ENCODE results near the gene QSER1.
"Not testable (repeated sequence)": the region's sequence is repeated elsewhere in the genome, so short reads cannot be mapped to it uniquely, and the experiment has no call there.

Gene QSER1

DNA sequence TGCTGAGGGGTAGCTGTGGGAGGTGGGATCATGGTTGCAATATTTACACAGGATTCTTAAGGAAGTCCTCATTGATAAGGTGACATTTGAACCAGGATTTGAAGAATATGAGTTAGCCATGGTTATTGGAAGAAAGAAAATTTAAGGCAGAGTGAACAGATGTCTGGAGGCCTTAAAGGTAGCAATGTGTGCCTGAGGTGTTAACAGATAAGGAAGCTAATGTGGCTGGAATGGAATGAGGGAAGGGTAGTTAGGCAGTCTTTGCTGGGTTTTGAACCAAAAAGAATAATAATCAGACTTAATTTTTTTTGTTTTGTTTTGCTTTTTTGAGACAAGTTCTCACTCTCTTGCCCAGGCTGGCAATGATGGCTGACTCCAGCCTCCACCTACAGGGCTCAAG, 113.4 kb downstream of the QSER1 start:
- no peak for FAIRE-seq

DNA sequence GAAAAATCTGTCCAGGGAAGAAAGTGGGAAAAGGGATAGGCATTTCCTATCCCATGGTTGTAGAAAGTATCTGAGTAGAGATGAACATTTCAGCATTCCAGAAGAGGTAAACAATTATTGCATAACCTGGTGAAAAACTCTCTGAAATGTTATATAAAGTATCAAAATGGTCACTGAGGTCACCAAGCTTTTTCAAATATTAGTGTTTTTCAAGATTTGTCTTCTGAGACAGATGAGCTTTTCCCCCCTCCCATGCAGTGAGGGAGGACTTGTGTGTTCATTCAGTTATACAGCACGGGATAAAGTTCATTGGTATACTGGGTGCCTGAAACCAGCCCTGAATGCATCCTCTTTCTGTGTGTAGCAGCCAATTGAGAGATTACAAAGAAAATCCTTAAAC, 121.1 kb downstream of the QSER1 start:
- FAIRE-seq: no peak

DNA sequence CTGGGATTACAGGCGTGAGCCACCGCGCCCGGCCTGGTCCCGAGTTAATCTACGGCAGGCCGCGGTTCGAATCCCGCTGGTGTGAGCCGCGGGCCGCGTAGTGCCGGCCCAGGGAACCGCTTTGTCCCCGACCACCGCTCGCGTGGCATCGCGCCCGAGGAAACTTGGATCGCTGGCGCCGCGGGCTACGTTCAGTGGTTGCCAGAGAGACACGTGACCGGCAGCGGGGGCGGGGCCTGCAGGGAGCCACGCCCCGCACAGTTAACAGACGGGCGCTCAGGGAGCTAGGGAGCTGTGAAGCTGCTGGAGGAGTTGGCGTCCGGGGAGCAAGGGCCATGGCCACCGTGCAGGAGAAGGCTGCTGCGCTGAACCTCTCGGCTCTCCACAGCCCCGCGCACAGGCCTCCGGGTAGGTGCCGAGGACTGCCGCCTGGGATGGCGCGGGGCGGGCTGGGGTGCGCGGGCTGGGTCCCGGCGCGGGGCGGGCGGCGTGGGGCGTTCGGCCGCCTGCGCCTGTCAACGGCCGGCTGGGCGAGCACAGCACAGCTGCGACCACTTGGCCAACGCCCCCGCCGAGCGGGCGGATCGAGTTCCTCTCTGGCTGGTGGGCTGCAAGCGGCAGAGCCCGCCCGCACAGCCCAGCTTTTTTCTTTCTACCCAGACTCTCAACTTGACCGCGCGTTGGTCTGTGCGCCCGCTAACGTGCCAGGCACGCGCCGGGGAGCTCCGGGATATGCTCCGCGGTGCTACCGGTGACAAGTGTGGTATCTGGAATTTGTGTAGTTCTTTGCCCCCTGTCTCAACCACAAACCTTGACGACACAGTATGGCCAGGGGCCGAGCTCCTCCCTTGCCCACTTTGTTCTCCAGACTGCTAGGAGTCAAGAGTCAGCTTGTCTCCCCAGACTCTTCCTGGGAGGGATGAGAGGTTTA, 123.3 kb downstream of the QSER1 start, which contains the start of gene DEPDC7:
Gene DEPDC7 (plus strand): TSS at position 258 of the 931 bp plus-strand sequence. CDS start 78 bp downstream, at position 336.
- no peak for FAIRE-seq

DNA sequence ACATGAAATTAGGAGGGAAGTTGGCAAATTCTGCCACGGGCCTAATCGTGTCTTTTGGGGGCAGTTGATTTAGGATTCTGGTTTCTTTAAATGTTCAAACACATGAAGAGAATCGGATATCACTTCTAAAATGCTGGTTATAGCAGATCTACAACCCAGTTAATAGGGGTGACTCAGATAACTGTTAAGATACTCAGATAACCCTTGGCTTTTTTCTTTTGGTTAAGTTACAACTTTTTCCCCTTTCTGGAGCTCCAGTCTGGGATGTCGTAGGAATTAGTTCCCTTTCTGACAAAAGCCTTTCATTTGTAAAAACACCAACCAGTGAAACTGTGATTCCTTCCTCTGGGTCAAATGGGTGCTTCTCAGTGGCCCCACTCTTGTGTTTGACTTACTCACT, 124.0 kb downstream of the QSER1 start:
- no peak for FAIRE-seq

DNA sequence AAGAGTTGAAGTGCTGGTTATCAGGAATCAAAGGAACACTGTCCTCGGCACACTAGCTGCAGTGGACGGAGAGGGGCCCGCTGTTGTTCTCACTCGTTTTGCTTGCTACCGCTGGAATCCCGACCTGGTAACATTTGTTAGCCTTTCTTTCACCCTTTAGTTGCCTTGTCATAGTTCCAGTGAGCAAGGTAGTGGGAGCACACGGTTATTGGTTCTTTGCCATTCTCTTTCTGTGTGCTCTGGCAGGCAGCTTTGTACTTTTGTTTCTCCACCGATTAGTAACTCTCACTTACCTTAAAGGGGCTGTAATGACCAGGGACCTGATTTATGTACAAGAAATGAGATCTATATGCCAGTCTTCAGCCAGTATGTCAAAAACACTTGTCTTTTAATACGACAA, 124.9 kb downstream of the QSER1 start:
- FAIRE-seq: no peak

DNA sequence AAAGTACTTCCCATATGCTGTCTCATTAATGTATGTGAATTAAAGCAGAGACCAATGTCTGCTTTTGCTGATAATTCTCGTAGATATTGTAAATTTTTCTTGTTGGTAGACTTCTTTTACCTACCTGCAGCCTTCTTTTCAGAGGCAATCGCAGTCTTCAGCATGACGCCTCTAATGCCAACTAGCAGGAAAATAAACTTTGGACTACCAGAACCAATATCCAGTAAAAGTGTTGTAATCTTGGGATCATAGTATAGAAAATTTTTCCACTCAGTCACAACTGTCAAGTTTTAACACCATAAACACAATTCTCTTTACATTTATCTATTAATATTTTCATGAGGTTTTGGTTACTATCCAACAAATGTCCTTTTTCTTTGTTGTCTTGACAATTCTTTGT, 125.4 kb downstream of the QSER1 start:
- no peak for FAIRE-seq

DNA sequence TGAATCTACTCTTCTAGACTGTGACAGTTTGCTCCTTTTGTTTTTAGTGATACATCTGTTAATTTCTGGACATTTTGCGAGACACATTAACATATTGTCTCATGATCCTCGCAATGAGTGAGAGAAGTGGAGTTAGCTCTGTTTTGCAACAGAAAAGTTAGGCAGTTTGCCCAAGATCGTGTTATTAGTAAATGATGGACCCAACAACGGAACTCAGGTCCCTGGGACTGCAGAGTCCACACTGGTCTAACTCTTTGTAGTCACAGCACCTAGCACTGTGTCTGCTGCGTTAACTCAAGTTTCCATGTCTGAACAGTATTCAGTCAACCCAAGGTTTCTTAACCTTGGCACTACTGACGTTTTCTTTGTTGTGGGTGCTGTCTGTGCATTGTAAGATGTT, 126.2 kb downstream of the QSER1 start:
- FAIRE-seq: no peak

DNA sequence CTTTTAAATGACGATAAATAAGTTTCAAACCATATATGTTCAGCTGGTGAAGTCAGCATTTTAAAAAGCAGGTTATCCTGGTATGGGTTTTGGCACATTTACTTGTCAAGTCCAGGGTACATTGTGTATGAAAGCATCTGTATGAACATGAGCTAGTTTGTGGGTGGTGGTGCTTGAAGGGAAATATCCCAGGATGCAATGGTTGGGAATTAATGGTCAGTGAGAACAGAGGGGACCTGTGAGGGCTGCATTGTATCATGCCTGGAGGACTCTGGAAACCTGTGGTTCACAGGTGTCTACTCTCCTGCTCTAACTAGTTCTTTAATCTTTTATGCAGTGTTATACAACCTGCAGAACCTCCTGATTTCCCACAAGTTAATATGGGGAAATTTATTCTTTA, 128.9 kb downstream of the QSER1 start:
- FAIRE-seq: no peak

DNA sequence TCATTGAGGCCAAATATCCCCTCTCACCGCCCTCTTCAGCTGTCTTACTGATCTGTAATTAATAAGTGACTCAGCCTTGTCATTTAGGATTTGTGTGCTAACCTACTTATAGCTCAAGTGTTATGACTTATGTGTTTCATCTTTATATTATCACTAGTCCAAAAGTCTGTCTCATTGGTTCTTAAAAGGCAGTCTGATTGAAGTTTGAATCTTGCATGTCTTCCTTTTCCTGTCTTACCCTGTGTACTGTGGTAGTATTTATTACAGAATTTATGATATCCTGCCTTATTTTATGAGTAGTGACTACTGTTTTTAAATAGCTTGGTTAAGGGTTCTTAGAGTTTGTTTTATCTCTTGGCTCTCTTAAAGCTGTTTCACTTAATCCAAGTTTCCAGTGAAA, 129.3 kb downstream of the QSER1 start:
- FAIRE-seq: peak; percentile 21

DNA sequence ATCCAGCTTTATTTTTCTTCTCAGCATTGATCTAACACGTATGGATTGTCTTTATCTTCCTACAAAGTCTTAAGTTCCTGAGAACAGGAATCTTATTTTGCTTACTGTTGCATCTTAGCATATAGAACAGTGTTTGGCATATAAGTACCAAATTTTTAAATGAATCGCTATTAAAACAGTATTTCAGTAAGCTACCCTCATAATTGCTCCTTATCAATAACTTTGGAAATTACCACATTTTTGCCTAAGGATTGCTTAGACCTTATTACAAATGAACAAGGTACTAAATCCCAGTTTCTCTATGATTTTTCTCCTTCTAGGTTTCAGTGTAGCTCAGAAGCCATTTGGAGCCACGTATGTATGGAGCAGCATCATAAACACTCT, 132.7 kb downstream of the QSER1 start:
- FAIRE-seq: no peak

DNA sequence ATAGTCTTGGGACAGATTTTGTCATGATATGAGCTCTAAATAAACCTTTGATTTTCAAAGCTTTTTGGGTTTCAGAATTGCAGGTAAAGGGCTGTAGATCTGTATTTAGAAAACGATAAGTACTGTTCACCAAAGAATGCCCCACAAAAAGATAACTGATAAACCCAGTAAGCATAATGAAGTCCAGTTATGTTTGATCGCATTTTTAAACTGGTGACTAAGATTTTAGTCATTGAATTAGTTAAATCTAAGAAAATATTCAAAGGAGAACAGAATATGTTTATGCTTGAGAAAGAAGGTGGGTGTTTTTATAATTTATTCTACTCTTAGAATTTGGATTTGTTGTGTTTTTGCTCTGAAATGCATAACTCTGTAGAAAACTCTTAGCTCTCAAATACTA, 134.6 kb downstream of the QSER1 start:
- FAIRE-seq: no peak

DNA sequence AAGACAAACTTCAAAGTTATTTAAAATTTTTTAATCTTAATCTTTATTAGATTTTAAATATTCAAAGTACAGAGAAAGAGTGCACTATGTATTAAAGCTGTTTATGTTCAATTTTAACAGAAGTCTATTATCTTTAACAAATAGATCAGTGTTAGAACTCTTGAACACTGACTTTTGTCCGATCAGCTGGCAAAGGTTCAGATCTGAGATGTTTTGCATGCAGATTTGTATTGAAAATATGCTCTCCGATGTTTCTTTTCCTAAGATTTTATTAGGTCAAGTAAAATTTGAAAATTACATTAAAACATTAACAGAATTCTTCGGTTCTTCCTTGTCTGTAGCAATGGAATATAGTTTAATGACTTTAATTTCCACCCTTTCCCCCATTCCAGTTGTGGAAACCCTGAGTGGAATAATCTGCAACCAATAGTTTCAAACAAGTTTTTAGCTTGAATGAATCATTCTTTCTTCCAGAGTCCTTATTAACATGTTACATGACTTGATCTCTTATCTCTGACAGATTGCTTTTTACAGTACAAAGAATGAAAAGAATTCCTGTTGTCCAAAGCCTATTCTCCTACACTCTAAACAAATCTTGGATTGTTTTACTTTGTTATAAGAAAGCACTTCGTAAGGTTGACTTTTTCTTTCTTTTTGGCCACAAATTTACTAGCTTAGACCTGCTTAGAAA, 135.4 kb downstream of the QSER1 start:
- FAIRE-seq: no peak

DNA sequence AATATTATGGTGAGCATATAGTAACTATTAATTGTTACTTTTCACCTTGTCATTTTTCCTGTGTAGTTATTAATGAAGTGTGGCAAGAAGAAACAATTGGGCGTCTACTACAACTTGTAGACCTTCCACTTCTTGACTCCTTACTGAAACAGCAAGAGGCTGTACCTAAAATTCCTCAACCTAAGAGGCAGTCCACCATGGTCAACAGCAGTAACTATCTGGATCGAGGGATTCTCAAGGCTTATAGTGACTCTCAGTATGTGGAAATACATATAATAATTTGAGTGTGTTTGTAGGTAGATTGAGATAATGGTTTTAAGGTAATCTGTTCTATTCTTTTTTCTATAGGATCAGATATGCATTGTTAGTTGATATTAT, 135.9 kb downstream of the QSER1 start:
- FAIRE-seq: no peak

DNA sequence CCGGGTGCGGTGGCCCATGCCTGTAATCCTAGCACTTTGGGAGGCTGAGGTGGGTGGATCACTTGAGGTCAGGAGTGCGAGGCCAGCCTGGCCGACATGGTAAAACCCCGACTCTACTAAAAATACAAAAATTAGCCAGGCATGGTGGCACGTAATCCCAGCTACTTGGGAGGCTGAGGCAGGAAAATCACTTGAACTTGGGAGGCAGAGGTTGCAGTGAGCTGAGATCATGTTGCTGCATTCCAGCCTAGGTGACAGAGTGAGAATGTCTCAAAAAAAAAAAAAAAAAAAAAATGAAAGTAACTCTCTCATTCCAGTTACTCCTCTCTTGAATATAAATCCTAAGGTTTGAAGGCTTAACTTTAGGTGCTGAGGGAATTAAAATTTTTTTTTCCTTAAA, 136.6 kb downstream of the QSER1 start:
- not testable (repeated sequence) for FAIRE-seq

Measured in islet of Langerhans (tissue), 1 donor.